K562 (cell line): Measurements from ENCODE around the gene ZNF318. TPM values are rescaled to one million over a fixed set of nuclear protein-coding genes. Genes with fewer than 3 reads are reported as not detected.

Source experiments
- ATAC-seq: fragments of 200-7000 bp; cut with Tn5 transposase; 3 replicates; pipeline ENCODE4 v1.9.1; 2020; ENCODE audit warnings: moderate library complexity
- BruUV-seq: library from RNA; stranded (reverse); fragments of 400-500 nt; replicated peaks from 2 replicates; lab custom pipeline; 2021; lab: Mats Ljungman, UMichigan
- CTCF ChIA-PET: fragments of 300-600 bp; formaldehyde crosslinking; extraction: SDS; loops from one replicate; lab custom pipeline; 2021; ENCODE audit warnings: low intra/inter-chr PET ratio; lab: Yijun Ruan, JAX
- POLR2A ChIA-PET: fragments of 300-600, 350-650 bp; sonication (Branson Sonifier 250); formaldehyde crosslinking; extraction: SDS; loops from one replicate; lab custom pipeline; 2021; ENCODE audit warnings: antibody characterized with exemption, inconsistent platforms; lab: Yijun Ruan, JAX
- DNase-seq, 4 experiments: peaks; one replicate each; pipeline versions ENCODE4 v3.0.0 to v3.0.0-alpha.2; 2011 to 2018; ENCODE audit warnings: low spot score in 3 of 4, mixed read lengths in 3 of 4; ENCODE audit errors: extremely low read depth in 1 of 4
- FAIRE-seq: peaks from 2 replicates; lab custom pipeline; 2011; peaks lifted over from hg19 to GRCh38; lab: Jason Lieb, UNC
- H2AFZ ChIP-seq: 2 replicates; pipeline ENCODE4 v1.6.0; 2011; ENCODE audit warnings: low read depth, low read length, control low read depth, inconsistent platforms
- H3K27ac ChIP-seq: fragments of 200-600 bp; 3 replicates; pipeline ENCODE4 v1.8.0; 2011; ENCODE audit warnings: low read depth, mild to moderate bottlenecking, control low read depth, inconsistent platforms, low read length, moderate library complexity, mixed read lengths; ENCODE audit errors: extremely low read depth
- H3K27me3 ChIP-seq, 2 experiments: fragments of 300-600 bp in 1 of 2; 2 replicates in 1 of 2; 3 replicates in 1 of 2; pipeline versions ENCODE4 v1.6.0 to v1.8.0; 2011; ENCODE audit warnings: inconsistent platforms in 2 of 2, low read length in 2 of 2, mild to moderate bottlenecking in 1 of 2, mixed read lengths in 1 of 2, moderate library complexity in 1 of 2; ENCODE audit not compliant: control insufficient read depth in 2 of 2, insufficient read depth in 2 of 2
- H3K36me3 ChIP-seq: fragments of 300-600 bp; 3 replicates; pipeline ENCODE4 v1.8.0; 2011; ENCODE audit warnings: mild to moderate bottlenecking, low read length, inconsistent platforms; ENCODE audit not compliant: control insufficient read depth, insufficient read depth
- H3K4me1 ChIP-seq, 2 experiments: fragments of 200-600 bp in 1 of 2; replicated peaks in 1 of 2; 2 replicates in 1 of 2; 3 replicates in 1 of 2; pipeline versions ENCODE4 v1.5.1 to v1.8.0; 2011; ENCODE audit warnings: inconsistent platforms in 2 of 2, low read length in 2 of 2, mild to moderate bottlenecking in 1 of 2, mixed read lengths in 1 of 2, moderate library complexity in 1 of 2; ENCODE audit not compliant: control insufficient read depth in 2 of 2, insufficient read depth in 2 of 2
- H3K4me2 ChIP-seq: 2 replicates; pipeline ENCODE4 v1.6.1; 2011; ENCODE audit warnings: low read length, control low read depth, inconsistent platforms, mixed read lengths; ENCODE audit not compliant: insufficient read depth
- H3K4me3 ChIP-seq: fragments of 200-600 bp; sonication (generic), shearing (Covaris generic); 2 replicates; pipeline ENCODE4 v1.5.1; 2016; ENCODE audit warnings: control low read depth, inconsistent platforms
- H3K79me2 ChIP-seq: fragments of 200-600 bp; 3 replicates; pipeline ENCODE4 v1.8.0; 2011; ENCODE audit warnings: low read length, inconsistent platforms; ENCODE audit not compliant: control insufficient read depth, insufficient read depth
- H3K9ac ChIP-seq, 2 experiments: 2 replicates each; pipeline versions ENCODE4 v1.6.0 to v1.6.1; 2011; ENCODE audit warnings: low read depth in 2 of 2, low read length in 2 of 2, control low read depth in 1 of 2, inconsistent platforms in 1 of 2, mild to moderate bottlenecking in 1 of 2, mixed read lengths in 1 of 2; ENCODE audit not compliant: insufficient read depth in 1 of 2
- H3K9me1 ChIP-seq: one replicate; pipeline ENCODE4 v1.6.0; 2011; ENCODE audit warnings: inconsistent platforms, mild to moderate bottlenecking, low read length, moderate library complexity; ENCODE audit not compliant: control insufficient read depth, insufficient read depth
- H3K9me3 ChIP-seq: replicated peaks from 2 replicates; pipeline ENCODE4 v1.5.1; 2011; ENCODE audit warnings: low read depth, low read length, inconsistent platforms; ENCODE audit not compliant: control insufficient read depth, insufficient read depth
- H4K20me1 ChIP-seq: replicated peaks from 2 replicates; pipeline ENCODE4 v1.6.1; 2011; ENCODE audit warnings: low read length, inconsistent platforms, mixed read lengths; ENCODE audit not compliant: control insufficient read depth, insufficient read depth
- BHLHE40 ChIP-seq: IDR thresholded peaks from 2 replicates; pipeline ENCODE4 v1.6.1; 2011; ENCODE audit warnings: low read length, improper control_type of control experiment
- ETV1 ChIP-seq: fragments of 450-650 bp; conservative IDR thresholded peaks from 2 replicates; pipeline ENCODE4 v1.6.1; 2016; ENCODE audit warnings: missing genetic modification characterization, control low read depth, low read depth, missing compliant biosample characterization
- GABPA ChIP-seq: fragments of 200-800 bp; sonication (Bioruptor generic); conservative IDR thresholded peaks from 2 replicates; pipeline ENCODE4 v1.6.1; 2016; ENCODE audit warnings: low read depth, missing genetic modification characterization, missing compliant biosample characterization
- KLF6 ChIP-seq: fragments of 250-450 bp; sonication (Bioruptor Pico); IDR thresholded peaks from 2 replicates; pipeline ENCODE4 v1.4.0; 2020; ENCODE audit warnings: mild to moderate bottlenecking, moderate library complexity, borderline replicate concordance
- MAFK ChIP-seq: IDR thresholded peaks from 2 replicates; pipeline ENCODE4 v1.6.1; 2011; ENCODE audit warnings: low read length, improper control_type of control experiment
- MXD1 ChIP-seq: fragments of 250-450 bp; sonication (Bioruptor Pico); IDR thresholded peaks from 2 replicates; pipeline ENCODE4 v1.8.0; 2021; ENCODE audit warnings: borderline replicate concordance, mild to moderate bottlenecking, moderate library complexity; ENCODE audit not compliant: poor library complexity, severe bottlenecking
- MYNN ChIP-seq, 2 experiments: sonication (generic); formaldehyde crosslinking in 1 of 2; IDR thresholded peaks; 2 replicates each; pipeline versions ENCODE4 v1.5.0 to v1.6.1; 2016 to 2020; ENCODE audit warnings: antibody characterized with exemption in 1 of 2, missing genetic modification reagents in 1 of 2
- NCOA6 ChIP-seq: fragments of 450-650 bp; IDR thresholded peaks from 2 replicates; pipeline ENCODE4 v1.6.1; 2017; ENCODE audit warnings: mild to moderate bottlenecking
- NR4A1 ChIP-seq, 2 experiments: fragments of 250-450 bp in 1 of 2; fragments of 450-650 bp in 1 of 2; sonication (Bioruptor Pico) in 1 of 2; IDR thresholded peaks; 2 replicates each; pipeline versions ENCODE4 v1.4.0 to v1.6.1; 2016 to 2020; ENCODE audit warnings: mild to moderate bottlenecking in 2 of 2, missing compliant biosample characterization in 1 of 2, missing genetic modification characterization in 1 of 2, moderate library complexity in 1 of 2
- PBX2 ChIP-seq, 2 experiments: IDR thresholded peaks in 1 of 2; conservative IDR thresholded peaks in 1 of 2; 2 replicates each; pipeline ENCODE4 v1.6.1; 2016; ENCODE audit warnings: low read depth in 2 of 2, mild to moderate bottlenecking in 1 of 2, missing compliant biosample characterization in 1 of 2, missing genetic modification characterization in 1 of 2, moderate library complexity in 1 of 2
- PKNOX1 ChIP-seq: fragments of 450-650 bp; IDR thresholded peaks from 2 replicates; pipeline ENCODE4 v1.6.1; 2016
- PYGO2 ChIP-seq: fragments of 450-650 bp; IDR thresholded peaks from 2 replicates; pipeline ENCODE4 v1.6.1; 2016; ENCODE audit warnings: mild to moderate bottlenecking, missing genetic modification characterization, moderate library complexity, missing compliant biosample characterization
- RAD21 ChIP-seq, 2 experiments: fragments of 250-450 bp in 1 of 2; fragments of 450-650 bp in 1 of 2; sonication (Bioruptor Pico) in 1 of 2; formaldehyde crosslinking in 1 of 2; IDR thresholded peaks in 1 of 2; conservative IDR thresholded peaks in 1 of 2; 2 replicates each; pipeline versions ENCODE4 v1.4.0 to v1.8.0; 2020 to 2022; ENCODE audit warnings: mild to moderate bottlenecking in 2 of 2, moderate library complexity in 1 of 2
- SMC3 ChIP-seq: conservative IDR thresholded peaks from 2 replicates; pipeline ENCODE4 v1.6.1; 2011; ENCODE audit warnings: low read depth, low read length, improper control_type of control experiment; ENCODE audit not compliant: insufficient read depth
- ZBTB8A ChIP-seq: fragments of 450-650 bp; IDR thresholded peaks from 2 replicates; pipeline ENCODE4 v1.6.1; 2018; ENCODE audit warnings: mild to moderate bottlenecking, moderate library complexity; ENCODE audit not compliant: partially characterized antibody
- ZFPM2 ChIP-seq: fragments of 250-450 bp; sonication (Bioruptor Pico); IDR thresholded peaks from 2 replicates; pipeline ENCODE4 v1.5.1; 2022; ENCODE audit warnings: mild to moderate bottlenecking
- WGBS: fragments of 100-300 bp; shearing (Covaris generic); methylation state at CpG from one replicate; pipeline ENCODE4 v1.1.6; 2016; ENCODE audit warnings: low coverage, mixed read lengths; ENCODE audit not compliant: insufficient coverage; ENCODE audit errors: missing lambda C conversion rate; 5-methylcytosine and 5-hydroxymethylcytosine counted together
- in situ Hi-C: fragments of 300-500 bp; cut with MboI; formaldehyde crosslinking; loops from 4 replicates; pipeline ENCODE4 v1.15.0; 2018; ENCODE audit warnings: inconsistent platforms, mixed read lengths
- intact Hi-C: fragments of 100-400 bp; cut with micrococcal nuclease; formaldehyde crosslinking; loops from 2 replicates; pipeline ENCODE4 v1.14.2; 2022
- polyA plus RNA-seq, 8 experiments: library from polyadenylated mRNA; depleted of rRNA in 4 of 8; stranded (reverse) in 5 of 8; unstranded in 3 of 8; fragments of >200 nt; fragmentation: Nextera tagmentation in 2 of 8; fragmentation: Illumina TruSeq in 1 of 8; extraction: Ambion mirVana in 2 of 8; extraction: Trizol in 1 of 8; gene quantifications; 2 replicates each; pipeline versions ENCODE4 v1.2.1 to v1.2.3, GENCODE V29; 2011 to 2014; ENCODE audit warnings: inconsistent platforms in 1 of 8, missing spikeins in 1 of 8
- total RNA-seq, 7 experiments: library from RNA; depleted of rRNA in 6 of 7; stranded (reverse); fragments of >200 nt in 6 of 7; fragmentation: Illumina TruSeq in 2 of 7; extraction: Trizol in 2 of 7; gene quantifications; 2 replicates each; pipeline versions ENCODE4 v1.2.1 to v1.2.3, GENCODE V29; 2011 to 2021; ENCODE audit warnings: low replicate concordance in 1 of 7

Gene ZNF318
- total and polyA plus RNA-seq, 9 of the 15 experiments (the other 6 are each of a cell fraction or from before 2014, with no cell fraction given), result 3.2 to 19.0 (median 9.2) TPM

- no peaks in the 10 kb centered on the region for H4K20me1 ChIP-seq
- in situ Hi-C loops (loop anchor here (5.0 kb wide), 1 partner anchor 62 kb away; no protein-coding TSS in a partner anchor), intact Hi-C loops (loop anchor here (1.0 to 5.0 kb wide), 3 partner anchors 71 to 433 kb away; no protein-coding TSS in a partner anchor)
- ATAC-seq, result peak; percentile 96
- H3K27me3 ChIP-seq, result no peaks in the 10 kb centered on the region
- no peak overlapping the region for H3K9ac ChIP-seq
- WGBS, result 13% methylated on average over 2 of the region's 2 CpGs
- no peaks in the 10 kb centered on the region for H3K9me3 ChIP-seq
- H2AFZ ChIP-seq, result peak overlapping the region; percentile 61
- H3K9me1 ChIP-seq, result no peaks in the 10 kb centered on the region
- peak; percentile 71 for FAIRE-seq
- no peak overlapping the region for H3K4me3 ChIP-seq
- POLR2A ChIA-PET, result interaction anchor here (0.5 to 1.2 kb wide), 9 partner anchors 11 to 355 kb away, joined by 3 to 6 read pairs (median 3); partner anchors contain the start of genes PEX6 and ZNF318
- H3K36me3 ChIP-seq, result peaks cover 13% of the 10 kb centered on the region; the same call in 1 of the 3 replicates
- BruUV-seq, result no TSS peak
- CTCF ChIA-PET, result interaction anchor here (0.5 to 1.8 kb wide), 4 partner anchors 59 to 745 kb away, joined by 3 to 11 read pairs (median 4); no protein-coding TSS in a partner anchor
- no peaks in the 10 kb centered on the region for H3K79me2 ChIP-seq
- DNase-seq, result peak; percentile 56 to 74 (median 68)
- H3K4me2 ChIP-seq, result no peak overlapping the region
- H3K27ac ChIP-seq, result no peak overlapping the region
- H3K4me1 ChIP-seq, result peaks cover 0 to 2% of the 10 kb centered on the region in 2 experiments; a peak in 1 of 5 replicates
- no peak for TF ChIP-seq PBX2 (CRISPR knock-in tag; IDR thresholded peaks at IDR 0.05; ENCODE audit: low read depth)
- no peak for TF ChIP-seq PBX2 (tag; conservative IDR thresholded peaks at IDR 0.05; ENCODE audit: low read depth)
- TF ChIP-seq RAD21 (CRISPR knock-in tag; conservative IDR thresholded peaks at IDR 0.05 in 1 of 2, IDR thresholded peaks at IDR 0.05 in 1 of 2), result peak; percentile 68 to 82
- TF ChIP-seq ZBTB8A, result no peak
- no peak for TF ChIP-seq NR4A1 (CRISPR knock-in tag; IDR thresholded peaks at IDR 0.05)
- TF ChIP-seq NR4A1 (tag; IDR thresholded peaks at IDR 0.05), result no peak
- TF ChIP-seq GABPA (tag), result peak; percentile 51; the same call in 1 of the 2 replicates
- no peak for TF ChIP-seq BHLHE40
- TF ChIP-seq MXD1, result no peak
- peak; percentile 47; the same call in 1 of the 2 replicates for TF ChIP-seq PKNOX1
- TF ChIP-seq SMC3, result peak; percentile 62; the same call in 1 of the 2 replicates
- TF ChIP-seq MYNN (IDR thresholded peaks at IDR 0.05), result no peak
- no peak for TF ChIP-seq MYNN (CRISPR knock-in tag; IDR thresholded peaks at IDR 0.05)
- no peak for TF ChIP-seq KLF6 (CRISPR knock-in tag)
- TF ChIP-seq MAFK, result peak; percentile 9; the same call in 1 of the 2 replicates
- TF ChIP-seq ZFPM2, result no peak
- no peak for TF ChIP-seq NCOA6
- TF ChIP-seq ETV1, result peak; percentile 82
- TF ChIP-seq PYGO2 (tag), result no peak
Measured at GRCh38 chr6:43334466-43335095, 34.9 kb downstream of the ZNF318 start.
